Measurements from ENCODE around the gene LHX5.

The LHX5 gene

GRCh38 chr12:113438523-113439300 is 33.0 kb downstream of the LHX5 start:
- DNase-seq: no peak

GRCh38 chr12:113437729-113438100 is 34.0 kb downstream of the LHX5 start:
- no peak for DNase-seq

GRCh38 chr12:113436993-113437728 is 34.5 kb downstream of the LHX5 start:
- no peak for DNase-seq

GRCh38 chr12:113436586-113436985 is 35.1 kb downstream of the LHX5 start:
- DNase-seq: no peak

GRCh38 chr12:113435367-113435766 is 36.3 kb downstream of the LHX5 start:
- no peak for DNase-seq

- no peak for DNase-seq
Measured at GRCh38 chr12:113432986-113433385, 38.7 kb downstream of the LHX5 start.

GRCh38 chr12:113428482-113428881 is 43.2 kb downstream of the LHX5 start:
- DNase-seq: no peak

GRCh38 chr12:113427882-113428281 is 43.8 kb downstream of the LHX5 start:
- DNase-seq: no peak

- DNase-seq: peak; percentile 27
Measured at GRCh38 chr12:113425960-113426453, 45.7 kb downstream of the LHX5 start.

GRCh38 chr12:113424915-113425823 is 46.5 kb downstream of the LHX5 start:
- peak; percentile 79 for DNase-seq

- DNase-seq: no peak
Measured at GRCh38 chr12:113424456-113424855, 47.2 kb downstream of the LHX5 start.

- DNase-seq: no peak
Measured at GRCh38 chr12:113422886-113423669, 48.6 kb downstream of the LHX5 start.

- peak; percentile 98 for DNase-seq
Measured at GRCh38 chr12:113422030-113422885, 49.4 kb downstream of the LHX5 start, which contains the start of gene SDSL. TSS of gene SDSL (plus strand) at chr12:113422380. CDS start at chr12:113427983, 5,603 bp downstream.

- DNase-seq: no peak
Measured at GRCh38 chr12:113420996-113421595, 50.6 kb downstream of the LHX5 start.

GRCh38 chr12:113418213-113418879 is 53.3 kb downstream of the LHX5 start:
- DNase-seq: peak; percentile 97

- peak; percentile 95 for DNase-seq
Measured at GRCh38 chr12:113416091-113416754, 55.4 kb downstream of the LHX5 start.

GRCh38 chr12:113414519-113415038 is 57.1 kb downstream of the LHX5 start:
- DNase-seq: no peak

GRCh38 chr12:113413488-113413939 is 58.2 kb downstream of the LHX5 start:
- DNase-seq: peak; percentile 79
